Embryonic facial prominence (tissue), 1 donor: ENCODE measurements around the gene TCFL5.
"Not testable (repeated sequence)": the region's sequence is repeated elsewhere in the genome, so short reads cannot be mapped to it uniquely, and the experiment has no call there.

ENCODE experiments used
- DNase-seq: peaks from one replicate; pipeline ENCODE4 v3.0.0-alpha.2; 2016; ENCODE audit errors: extremely low spot score

Gene TCFL5

DNA sequence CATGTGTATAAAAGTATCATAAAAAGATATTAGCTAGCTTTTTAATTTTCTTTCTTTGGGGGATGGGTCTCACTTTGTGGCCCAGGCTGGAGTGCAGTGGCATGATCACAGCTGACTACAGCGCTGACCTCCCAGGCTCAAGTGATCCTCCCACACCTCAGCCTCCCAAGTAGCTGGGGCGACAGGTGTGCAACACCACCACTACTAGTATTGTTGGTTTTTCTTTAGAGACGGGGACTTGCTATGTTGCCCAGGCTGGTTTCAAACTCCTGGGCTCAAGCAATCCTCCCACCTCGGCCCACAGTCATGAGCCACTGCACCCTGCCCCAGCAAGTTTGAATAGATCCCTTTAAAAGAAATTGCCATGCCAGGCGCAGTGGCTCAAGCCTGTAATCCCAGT is 6.5 kb downstream of the TCFL5 start:
- no peak for DNase-seq

DNA sequence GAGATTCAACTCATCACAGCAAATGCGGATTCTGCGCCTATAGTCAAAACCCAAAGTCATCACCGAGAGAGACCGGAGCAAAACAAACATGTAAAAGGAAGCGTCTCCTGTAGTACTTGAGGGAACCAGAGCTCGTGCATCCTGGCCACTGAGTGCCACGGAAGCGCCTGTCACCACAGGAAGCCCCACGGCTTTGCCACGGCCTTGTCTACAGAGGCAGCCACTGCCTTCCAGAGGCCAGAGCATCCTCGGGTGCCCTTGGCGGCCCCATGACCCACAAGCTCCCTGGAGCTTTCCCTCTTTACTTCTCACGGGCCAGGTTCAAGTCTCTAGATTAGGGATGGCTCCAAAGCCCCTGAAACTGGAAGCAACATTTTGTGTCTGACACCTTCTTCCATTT is 7.5 kb downstream of the TCFL5 start:
- DNase-seq: no peak

DNA sequence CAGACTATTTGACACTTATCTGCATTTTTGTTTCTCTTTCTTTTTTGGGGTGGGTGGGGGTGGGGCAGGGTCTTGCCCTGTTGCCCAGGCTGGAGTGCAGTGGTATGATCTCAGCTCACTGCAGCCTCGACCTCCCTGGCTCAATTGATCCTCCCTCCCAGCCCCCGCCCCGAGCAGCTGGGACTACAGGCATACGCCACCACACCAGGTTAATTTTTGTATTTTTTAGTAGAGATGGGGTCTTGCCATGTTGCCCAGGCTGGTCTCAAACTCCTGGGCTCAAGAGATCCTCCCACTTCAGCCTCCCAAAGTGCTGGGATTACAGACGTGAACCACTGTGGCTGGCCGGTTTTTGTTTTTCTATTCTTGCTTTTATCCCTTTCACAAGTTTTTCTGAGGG is 8.3 kb downstream of the TCFL5 start:
- not testable (repeated sequence) for DNase-seq

DNA sequence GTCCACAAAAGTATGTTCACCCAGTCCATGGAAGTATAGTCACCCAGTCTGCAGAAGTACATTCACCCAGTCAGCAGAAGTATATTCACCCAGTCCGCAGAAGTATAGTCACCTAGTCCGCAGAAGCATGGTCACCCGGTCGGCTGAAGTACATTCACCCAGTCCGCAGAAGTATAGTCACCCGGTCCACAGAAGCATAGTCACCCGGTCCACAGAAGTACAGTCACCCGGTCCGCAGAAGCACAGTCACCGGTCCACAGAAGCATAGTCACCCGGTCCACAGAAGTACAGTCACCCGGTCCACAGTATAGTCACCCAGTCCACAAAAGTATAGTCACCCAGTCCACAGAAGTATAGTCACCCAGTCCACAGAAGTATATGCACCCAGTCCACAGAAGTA is 8.8 kb downstream of the TCFL5 start:
- no peak for DNase-seq

DNA sequence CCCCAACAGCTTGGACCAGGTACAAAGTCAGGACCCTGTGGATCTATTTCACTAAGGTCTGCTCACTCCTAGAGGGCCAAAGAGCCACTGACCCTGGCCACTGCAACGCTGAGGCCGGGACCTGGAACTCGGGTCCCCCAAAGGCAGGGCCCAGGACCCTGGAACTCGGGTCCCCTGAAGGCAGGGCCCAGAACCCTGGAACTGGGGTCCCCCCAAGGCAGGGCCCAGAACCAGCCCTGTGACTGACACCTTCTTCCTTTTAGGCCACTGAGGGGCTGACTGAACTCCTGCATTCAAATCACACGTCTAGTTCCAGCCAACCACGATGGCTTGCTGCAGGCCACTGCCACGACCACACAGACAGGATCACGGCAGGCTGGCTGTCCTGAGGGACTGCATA is 9.4 kb downstream of the TCFL5 start:
- no peak for DNase-seq

DNA sequence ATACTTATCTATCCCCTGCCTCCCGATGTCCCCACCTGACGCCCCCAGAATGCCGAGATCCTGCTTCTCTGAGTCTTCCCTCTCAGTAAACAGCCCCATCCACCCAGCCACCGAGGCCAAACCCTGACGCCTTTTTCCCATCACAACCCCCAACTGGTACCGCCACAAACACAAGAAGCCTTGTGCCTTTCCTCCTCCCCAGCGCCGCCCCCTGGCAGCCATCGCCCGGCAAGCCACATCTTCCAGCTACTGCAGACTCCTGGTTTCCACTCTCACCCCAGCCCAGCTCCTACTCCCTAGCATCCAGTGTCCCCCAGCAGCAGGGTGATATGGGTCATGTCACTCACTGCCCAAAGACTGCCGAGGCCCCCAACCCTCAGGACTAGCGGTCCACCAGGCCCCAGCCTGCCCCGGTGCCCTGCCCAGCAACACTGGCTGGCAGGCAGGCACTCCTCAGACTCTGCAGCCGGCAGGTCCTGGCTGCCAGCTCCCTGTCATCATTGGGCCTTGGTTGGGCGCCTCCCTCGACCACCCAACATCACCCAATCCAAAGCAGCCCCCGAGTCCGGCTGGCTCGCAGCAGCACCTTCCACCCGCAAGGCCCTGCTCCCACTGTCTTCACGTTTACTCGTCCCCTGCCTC is 11.2 kb downstream of the TCFL5 start:
- no peak for DNase-seq

DNA sequence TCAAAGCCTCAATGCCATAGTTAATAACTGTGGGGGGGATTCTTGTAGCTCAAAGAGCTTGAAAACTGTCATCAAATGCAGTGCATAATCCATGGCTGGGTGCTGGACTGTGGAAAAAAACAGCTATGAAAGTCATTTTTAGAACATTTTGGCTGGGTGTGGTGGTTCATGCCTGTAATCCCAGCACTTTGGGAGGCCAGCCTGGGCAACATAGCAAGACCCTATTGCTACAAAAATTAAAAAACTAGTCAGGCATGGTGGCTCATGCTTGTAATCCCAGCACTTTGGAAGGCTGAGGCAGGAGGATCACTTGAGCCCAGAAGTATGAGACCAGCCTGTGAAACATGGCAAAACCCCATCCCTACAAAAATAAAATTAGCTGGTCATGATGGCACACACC is 12.2 kb downstream of the TCFL5 start:
- DNase-seq: no peak

DNA sequence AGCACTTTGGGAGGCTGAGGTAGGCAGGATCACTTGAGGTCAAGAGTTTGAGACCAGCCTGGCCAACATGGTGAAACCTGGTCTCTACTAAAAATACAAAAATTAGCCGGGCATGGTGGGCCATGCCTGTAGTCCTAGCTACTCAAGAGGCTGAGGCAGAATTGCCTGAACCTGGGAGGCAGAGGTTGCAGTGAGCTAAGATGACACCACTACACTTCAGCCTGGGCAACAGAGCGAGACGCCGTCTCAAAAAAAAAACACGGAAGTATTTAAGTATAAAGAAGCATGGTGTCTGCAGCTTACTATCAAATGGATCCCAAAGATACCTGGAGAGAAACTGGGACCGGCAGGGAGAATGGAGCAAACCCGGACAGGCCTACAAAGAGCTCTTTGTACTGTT is 12.7 kb downstream of the TCFL5 start:
- not testable (repeated sequence) for DNase-seq

DNA sequence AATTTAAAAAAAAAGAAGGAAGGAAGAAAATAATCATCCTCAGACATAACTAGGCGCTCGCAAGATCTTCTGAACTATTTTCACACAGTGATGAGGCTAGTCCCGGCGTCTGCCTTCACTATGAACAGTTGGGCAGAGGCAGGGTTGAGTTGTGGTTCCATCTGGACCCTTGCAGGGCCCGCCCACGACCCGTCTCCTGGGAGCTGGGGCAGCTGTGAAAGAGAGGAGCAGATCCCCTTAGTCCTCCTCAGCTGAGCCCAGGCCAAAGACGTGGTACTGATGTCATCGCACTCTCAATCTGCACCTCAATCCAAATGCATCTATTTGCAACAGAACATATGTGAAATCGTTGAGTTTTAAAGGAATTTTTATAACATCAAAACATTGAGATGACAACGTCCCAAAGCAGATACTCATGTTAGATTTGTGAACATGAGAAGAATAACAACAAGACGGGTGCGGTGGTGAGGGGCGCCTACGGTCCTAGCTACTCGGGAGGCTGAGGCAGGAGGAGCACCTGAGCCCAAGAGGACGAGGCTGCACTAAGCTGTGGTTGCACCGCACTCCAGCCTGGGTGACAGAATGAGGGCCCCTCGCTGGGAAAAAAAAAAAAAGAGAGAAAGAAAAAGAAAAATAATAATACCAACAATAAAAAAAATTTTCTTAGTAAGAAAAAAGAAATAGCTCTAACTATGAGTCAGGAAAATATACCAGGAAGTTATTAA is 15.3 kb downstream of the TCFL5 start:
- DNase-seq: no peak

DNA sequence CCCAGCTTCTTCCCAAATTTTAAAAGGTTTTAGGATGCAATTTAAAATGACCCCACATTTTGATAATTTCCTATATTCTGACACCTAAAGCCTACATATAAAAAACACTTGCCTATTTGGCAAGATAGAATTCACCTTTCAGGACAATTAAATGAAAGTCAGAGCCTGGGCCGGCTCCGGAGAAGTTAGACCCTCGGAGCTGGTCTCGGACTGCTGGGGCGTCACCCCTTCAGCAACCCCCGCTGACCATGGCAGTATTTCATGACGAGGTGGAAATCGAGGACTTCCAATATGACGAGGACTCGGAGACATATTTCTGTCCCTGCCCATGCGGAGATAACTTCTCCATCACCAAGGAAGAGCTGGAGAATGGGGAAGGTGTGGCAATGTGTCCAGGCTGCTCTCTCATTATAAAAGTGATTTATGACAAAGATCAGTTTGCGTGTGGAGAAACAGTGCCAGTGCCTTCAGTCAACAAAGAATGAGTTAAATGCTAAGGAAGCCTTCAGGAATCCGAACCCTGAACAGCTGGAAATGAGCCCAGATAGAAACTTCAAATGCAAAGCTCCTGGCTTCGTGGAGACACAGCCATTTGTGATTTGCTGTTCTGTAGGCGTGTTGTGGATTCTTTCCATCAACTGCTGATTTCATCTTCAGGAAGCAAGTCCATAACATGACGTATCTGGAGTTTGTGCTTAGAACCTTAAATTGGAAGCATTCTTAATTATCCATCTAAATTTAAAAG is 16.0 kb downstream of the TCFL5 start:
- no peak for DNase-seq

DNA sequence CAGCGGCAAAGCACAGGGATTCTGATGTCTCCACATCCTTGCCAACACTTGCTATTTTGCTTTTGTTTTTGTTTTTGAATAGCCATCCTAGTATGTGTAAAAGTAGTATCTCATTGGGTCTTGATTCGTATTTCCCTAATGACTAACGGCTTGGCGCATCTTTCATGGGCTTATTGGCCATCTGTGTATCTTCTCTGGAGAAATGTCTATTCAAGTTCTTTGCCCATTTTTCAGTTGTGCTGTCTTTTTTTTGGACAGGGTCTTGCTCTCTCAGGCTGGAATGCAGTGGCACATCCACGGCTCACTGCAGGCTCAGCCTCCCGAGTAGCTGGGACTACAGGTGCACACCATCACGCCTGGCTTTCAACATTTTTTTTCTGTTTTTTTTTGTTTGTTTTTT is 17.4 kb downstream of the TCFL5 start:
- DNase-seq: no peak

DNA sequence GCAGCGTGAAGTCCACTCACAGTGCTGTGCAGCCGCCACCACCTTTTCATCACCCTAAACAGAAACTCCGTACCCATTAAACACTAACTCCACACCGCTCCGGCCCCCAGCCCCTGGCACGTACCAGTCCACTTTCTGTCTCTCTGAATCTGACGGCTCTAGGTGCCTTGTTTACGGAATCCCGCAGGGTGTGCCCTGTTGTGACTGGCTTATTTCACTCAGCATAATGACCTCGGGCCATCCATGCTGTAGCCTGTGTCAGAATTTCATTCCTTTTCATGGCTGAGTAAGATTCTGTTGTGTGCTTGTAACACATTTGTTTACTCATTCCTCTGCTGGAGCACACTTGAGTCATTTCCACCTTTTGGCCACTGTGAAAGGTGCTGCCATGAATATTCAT is 18.0 kb downstream of the TCFL5 start:
- DNase-seq: no peak

DNA sequence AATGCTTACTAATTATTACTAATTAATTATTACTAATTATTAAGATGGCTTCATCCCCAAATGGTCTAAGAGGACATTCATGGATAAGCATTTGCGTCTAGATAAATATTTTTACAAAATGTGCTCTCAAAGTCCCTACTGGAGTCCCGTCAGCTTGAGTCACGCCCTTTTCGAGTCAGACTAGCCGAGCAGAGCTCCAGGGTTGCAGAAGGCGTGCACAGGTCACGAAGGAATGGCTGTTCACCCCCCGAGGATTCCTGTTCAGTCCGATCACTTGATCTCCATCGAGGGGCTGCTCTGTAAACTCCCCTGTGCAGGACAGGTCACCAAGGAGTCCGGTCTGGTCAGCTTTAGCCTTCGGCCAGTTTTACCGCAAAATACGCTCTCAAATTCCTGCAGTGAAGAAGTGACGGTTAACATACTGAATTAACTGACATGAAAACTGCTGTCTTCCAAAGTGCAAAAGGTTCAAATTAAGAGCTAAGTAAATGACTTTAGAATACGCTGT is 19.9 kb downstream of the TCFL5 start:
- no peak for DNase-seq

DNA sequence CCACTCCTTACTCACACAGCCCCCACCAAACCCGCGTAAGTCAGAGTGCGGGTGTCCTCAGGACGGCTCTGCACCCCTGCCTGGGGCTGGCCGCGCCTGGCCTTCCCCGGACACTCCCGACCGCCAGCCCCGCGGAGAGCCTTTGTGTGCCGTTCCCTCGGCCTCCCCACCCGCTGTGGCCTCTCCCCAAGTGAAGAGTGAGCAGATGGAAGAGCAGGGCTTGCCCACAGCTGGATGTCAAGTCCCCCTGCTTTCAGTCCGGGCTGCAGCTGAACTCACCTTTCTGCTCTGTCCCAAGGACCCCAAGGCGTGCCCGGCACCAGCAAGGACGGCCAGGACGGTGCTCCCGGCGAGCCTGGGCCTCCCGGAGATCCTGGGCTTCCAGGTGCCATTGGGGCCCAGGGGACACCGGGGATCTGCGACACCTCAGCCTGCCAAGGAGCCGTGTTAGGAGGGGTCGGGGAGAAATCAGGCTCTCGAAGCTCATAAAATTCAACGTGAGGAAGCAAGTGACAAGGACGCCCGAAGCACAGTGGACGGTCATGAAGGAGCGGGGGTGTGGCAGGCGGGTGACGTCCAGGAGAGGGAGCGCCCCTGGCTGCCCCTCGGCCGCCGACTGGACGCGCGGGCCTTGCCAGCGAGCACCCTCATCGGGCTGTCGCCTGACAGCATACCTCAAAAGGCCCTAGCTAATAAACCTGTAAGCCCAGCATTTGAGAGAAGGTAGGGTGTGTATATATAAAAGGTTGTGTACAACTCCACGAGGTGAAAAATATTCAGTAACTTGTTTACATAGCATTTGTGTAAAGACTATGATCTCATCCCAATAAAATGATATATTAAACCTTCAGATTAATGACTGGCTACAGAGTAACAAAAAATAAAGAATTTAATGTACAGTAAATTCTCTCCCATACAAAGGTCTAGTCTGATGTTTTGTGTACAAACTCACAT is 21.1 kb downstream of the TCFL5 start:
- DNase-seq: no peak

DNA sequence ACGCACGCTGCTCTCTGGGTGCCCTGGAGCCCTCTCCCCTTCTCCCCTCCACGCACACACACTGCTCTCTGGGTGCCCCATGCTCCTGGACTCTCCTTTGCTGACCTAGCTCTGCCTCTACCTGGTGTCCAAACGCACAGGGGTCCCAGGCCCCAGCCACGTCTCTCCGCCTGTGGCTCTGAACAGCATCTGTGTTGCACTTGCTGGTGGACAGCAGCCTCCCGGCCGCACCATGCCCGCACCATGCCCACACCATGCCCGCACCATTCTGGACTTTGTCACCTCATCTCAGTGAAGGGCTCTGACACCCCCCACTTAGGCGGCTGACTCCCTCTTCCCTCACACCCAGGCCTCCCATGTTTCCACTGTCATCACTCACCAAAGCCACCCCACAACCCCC is 21.8 kb downstream of the TCFL5 start:
- DNase-seq: no peak

DNA sequence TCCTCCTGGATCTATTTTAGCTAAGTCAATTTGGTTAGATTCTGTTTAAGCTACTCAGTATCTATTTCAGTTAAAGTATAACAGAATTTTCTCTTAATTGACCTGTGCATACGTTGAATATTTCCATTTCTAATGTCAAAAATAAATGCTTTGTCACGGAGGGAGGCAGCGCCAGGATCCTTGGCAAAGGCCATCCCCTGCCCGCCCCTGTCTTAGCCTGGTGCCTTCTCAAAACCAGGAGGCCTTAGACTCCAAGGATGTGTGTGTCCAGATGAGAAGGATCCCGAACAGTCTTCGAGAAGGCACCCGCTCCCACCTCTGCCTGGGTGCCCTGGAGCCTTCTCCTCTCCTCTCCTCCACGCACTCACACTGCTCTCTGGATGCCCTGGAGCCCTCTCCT is 22.4 kb downstream of the TCFL5 start:
- no peak for DNase-seq

DNA sequence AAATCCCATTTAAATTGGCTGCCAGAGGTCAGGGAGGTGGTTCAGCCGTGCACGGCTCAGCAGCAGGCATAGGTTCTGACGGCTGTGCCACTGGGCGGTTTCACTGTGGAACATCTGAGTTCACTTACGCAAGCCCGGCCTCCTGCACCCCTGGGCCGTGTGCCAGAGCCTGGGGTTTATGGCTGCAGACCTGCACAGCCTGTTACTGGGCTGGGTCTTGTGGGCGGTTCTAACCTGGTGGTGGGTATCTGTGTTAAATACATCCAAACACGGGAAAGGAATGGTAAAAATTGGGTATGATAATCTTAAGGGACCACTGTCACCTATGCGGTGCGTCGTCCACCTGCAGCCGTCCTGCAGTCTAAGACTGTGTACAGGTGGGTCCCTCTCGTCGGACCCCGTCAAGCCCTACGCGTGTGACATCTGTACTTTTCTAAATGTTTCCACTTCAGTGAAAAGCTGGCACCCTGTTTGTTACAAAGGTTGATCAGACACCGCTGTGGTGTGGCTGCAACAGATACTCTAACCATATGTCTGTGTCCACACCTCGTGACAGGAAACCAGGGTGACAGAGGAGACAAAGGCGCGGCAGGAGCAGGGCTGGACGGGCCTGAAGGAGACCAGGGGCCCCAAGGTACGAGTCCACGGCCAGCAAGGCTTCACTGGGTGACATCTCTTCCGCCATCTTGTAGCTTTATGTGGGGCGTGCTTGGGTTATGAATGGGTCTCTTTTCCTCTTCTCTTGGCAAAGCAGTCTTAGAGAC is 23.3 kb downstream of the TCFL5 start:
- DNase-seq: no peak

DNA sequence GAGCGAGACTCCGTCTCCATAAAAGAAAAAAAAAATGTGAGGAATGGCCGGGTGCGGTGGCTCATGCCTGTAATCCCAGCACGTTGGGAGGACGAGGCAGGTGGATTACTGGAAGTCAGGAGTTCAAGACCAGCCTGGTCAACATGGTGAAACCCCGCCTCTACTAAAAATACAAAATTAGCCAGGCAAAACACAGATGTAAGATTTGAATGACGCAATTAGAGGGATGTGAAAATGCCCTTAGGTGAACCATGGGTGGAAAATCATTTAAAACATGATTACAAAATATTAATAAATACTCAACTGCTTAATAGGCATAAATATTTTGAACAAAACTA is 23.9 kb downstream of the TCFL5 start:
- DNase-seq: no peak

DNA sequence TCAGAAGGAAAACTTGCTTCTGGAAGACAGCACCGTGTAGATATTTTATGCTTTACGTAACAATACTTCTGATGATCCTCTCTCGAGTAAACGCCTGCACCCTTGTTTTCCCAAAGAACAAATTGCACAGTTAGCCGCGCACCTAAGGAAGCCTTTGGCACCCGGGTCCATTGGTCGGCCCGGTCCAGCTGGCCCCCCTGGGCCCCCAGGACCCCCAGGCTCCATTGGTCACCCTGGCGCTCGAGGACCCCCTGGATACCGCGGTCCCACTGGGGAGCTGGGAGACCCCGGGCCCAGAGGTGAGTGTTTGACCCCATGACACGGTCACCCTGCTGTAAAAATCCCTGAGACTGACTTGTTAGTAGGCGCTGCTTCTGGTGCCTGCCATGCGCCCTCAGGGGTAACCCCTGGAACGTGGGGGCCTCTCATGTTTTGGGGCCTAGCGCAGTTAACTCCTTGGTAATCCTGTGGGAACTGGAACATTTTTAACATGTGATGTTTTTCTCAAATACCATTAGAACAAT is 24.6 kb downstream of the TCFL5 start:
- DNase-seq: no peak

DNA sequence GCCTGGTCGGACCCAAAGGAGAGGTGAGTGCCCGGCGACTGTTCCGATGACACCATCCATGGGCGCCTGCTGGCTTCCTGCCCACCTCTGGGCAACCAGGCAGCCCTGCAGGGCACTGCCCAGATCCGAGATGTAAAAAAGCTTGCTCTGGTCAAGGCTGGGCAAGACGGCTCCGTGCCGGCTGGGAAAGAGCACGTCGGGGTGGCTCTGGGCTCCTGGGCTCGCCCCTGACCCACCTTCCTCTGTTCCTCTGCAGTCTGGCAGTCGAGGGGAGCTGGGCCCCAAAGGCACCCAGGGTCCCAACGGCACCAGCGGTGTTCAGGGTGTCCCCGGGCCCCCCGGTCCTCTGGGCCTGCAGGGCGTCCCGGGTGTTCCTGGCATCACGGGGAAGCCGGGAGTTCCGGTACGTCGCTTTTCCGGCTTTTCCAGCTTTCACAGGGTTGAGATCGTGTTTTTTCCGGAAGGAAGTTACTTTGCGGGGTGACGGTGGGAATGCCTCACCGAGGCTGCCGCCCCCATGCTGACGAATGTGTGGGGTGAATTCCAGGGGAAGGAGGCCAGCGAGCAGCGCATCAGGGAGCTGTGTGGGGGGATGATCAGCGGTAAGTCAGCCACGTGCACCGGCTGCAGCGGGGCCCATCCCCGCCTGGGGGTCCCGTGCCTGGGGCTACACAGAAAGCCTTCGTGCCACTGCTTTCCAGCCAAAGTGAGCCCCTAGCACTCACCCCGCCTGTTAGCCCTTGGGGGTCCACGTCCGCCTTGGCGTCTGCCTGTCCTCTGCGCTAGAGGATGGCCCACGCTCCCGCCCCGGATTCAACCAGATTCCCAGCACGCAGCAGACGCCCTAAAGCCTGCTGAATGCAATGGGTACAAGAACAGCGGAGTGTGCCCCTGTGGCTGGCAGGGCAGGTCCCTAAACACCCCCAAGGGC is 25.4 kb downstream of the TCFL5 start:
- no peak for DNase-seq
